Measurements from ENCODE around the gene ATG7. TPM values are rescaled to one million over a fixed set of nuclear protein-coding genes. Genes with fewer than 3 reads are reported as not detected.
A peak's percentile ranks its signal among the peaks of the same experiment; 100 is the strongest.

The ATG7 gene
- total and polyA plus RNA-seq, 8 donors, result 25.0 to 73.3 (median 29.6) TPM

- H3K36me3 ChIP-seq, result peaks cover 0 to 68% of the 10 kb centered on the region in 2 donors
- H3K9me3 ChIP-seq, result peaks cover 0 to 5% of the 10 kb centered on the region in 2 donors
- H3K27me3 ChIP-seq, result no peaks in the 10 kb centered on the region
- no peaks in the 10 kb centered on the region for H3K4me1 ChIP-seq
- TF ChIP-seq, protein P1, sequence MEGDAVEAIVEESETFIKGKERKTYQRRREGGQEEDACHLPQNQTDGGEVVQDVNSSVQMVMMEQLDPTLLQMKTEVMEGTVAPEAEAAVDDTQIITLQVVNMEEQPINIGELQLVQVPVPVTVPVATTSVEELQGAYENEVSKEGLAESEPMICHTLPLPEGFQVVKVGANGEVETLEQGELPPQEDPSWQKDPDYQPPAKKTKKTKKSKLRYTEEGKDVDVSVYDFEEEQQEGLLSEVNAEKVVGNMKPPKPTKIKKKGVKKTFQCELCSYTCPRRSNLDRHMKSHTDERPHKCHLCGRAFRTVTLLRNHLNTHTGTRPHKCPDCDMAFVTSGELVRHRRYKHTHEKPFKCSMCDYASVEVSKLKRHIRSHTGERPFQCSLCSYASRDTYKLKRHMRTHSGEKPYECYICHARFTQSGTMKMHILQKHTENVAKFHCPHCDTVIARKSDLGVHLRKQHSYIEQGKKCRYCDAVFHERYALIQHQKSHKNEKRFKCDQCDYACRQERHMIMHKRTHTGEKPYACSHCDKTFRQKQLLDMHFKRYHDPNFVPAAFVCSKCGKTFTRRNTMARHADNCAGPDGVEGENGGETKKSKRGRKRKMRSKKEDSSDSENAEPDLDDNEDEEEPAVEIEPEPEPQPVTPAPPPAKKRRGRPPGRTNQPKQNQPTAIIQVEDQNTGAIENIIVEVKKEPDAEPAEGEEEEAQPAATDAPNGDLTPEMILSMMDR (IDR thresholded peaks at IDR 0.05), result no peak
- H3K4me3 ChIP-seq, result no peak overlapping the region
- ATAC-seq, result no peak
- peak in 1 of 4 donors; percentile 39 for DNase-seq
- intact Hi-C loops (cut with DNase I), result no loop called here
- no peak overlapping the region for H3K27ac ChIP-seq
These were observed 79.3 kb downstream of the ATG7 start for GRCh38 chr3:11351451-11351850.

- TF ChIP-seq, protein P1 (IDR thresholded peaks at IDR 0.05), result no peak
- DNase-seq (no peak), ATAC-seq (no peak)
- Histone ChIP-seq H3K9me3 (no peaks in the 10 kb centered on the region), H3K4me3 (no peak overlapping the region), H3K4me1 (no peaks in the 10 kb centered on the region), H3K27ac (no peak overlapping the region), H3K36me3 (peaks cover 0 to 70% of the 10 kb centered on the region in 2 donors), H3K27me3 (no peaks in the 10 kb centered on the region)
- intact Hi-C loops (cut with DNase I), result no loop called here
These were observed 84.1 kb downstream of the ATG7 start for GRCh38 chr3:11356269-11356668.

DNA sequence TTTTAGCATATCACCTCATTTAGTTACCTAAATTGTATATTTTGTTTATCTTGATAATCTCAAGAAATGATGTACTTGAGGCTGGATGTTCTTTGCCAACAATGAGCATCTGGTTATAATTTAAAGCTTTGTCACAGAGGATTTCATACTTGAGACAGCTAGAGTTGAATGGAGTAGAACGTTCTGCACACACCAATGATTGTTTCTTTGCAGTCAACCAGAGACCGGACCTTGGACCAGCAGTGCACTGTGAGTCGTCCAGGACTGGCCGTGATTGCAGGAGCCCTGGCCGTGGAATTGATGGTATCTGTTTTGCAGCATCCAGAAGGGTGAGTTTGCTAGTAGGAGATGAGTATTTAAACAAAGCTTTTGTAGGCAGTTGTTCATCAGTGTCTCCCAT lies 90.4 kb downstream of the ATG7 start:
- ATAC-seq, result no peak

GRCh38 chr3:11363715-11364114 lies 91.5 kb downstream of the ATG7 start:
- Histone ChIP-seq H3K27ac (no peak overlapping the region), H3K4me3 (no peak overlapping the region), H3K27me3 (no peaks in the 10 kb centered on the region), H3K9me3 (no peaks in the 10 kb centered on the region), H3K4me1 (peaks cover 7 to 26% of the 10 kb centered on the region in 2 donors), H3K36me3 (peaks cover 0 to 86% of the 10 kb centered on the region in 2 donors)
- ATAC-seq (no peak), DNase-seq (no peak)
- TF ChIP-seq, protein P1 (IDR thresholded peaks at IDR 0.05), result no peak
- intact Hi-C loops (cut with DNase I), result no loop called here

More for the DNA sequence above, 90.4 kb downstream of the ATG7 start:
- no peaks in the 10 kb centered on the region for H3K9me3 ChIP-seq
- H3K27ac ChIP-seq, result no peak overlapping the region
- peaks cover 0 to 88% of the 10 kb centered on the region in 2 donors for H3K36me3 ChIP-seq
- H3K4me3 ChIP-seq, result no peak overlapping the region
- no peak for DNase-seq
- TF ChIP-seq, protein P1 (IDR thresholded peaks at IDR 0.05), result no peak
- H3K4me1 ChIP-seq, result peaks cover 7 to 20% of the 10 kb centered on the region in 2 donors
- intact Hi-C loops (cut with DNase I), result no loop called here
- H3K27me3 ChIP-seq, result no peaks in the 10 kb centered on the region

GRCh38 chr3:11364181-11364580 lies 92.0 kb downstream of the ATG7 start:
- Histone ChIP-seq H3K27ac (no peak overlapping the region), H3K4me1 (peaks cover 7 to 26% of the 10 kb centered on the region in 2 donors), H3K9me3 (no peaks in the 10 kb centered on the region), H3K27me3 (no peaks in the 10 kb centered on the region), H3K4me3 (no peak overlapping the region), H3K36me3 (peaks cover 0 to 86% of the 10 kb centered on the region in 2 donors)
- TF ChIP-seq, protein P1 (IDR thresholded peaks at IDR 0.05), result no peak
- ATAC-seq, result no peak
- intact Hi-C loops (cut with DNase I), result no loop called here
- no peak for DNase-seq
